Stimulated activated CD8-positive, alpha-beta memory T cell treated with anti-CD3 and anti-CD28 coated beads, Interleukin-15, amount 100 ng/mL, for 1 hour (primary cell): Measurements from ENCODE around the gene SRI.
"Not testable (repeated sequence)": the region's sequence is repeated elsewhere in the genome, so short reads cannot be mapped to it uniquely, and the experiment has no call there.

Experiments
- DNase-seq: peaks from one replicate; pipeline ENCODE4 v3.0.0-alpha.2; 2020; ENCODE audit warnings: low read depth

The SRI gene

GRCh38 chr7:88176190-88176589, 43.6 kb downstream of the SRI start:
- DNase-seq, result no peak

GRCh38 chr7:88172842-88173241, 47.0 kb downstream of the SRI start:
- DNase-seq, result no peak

DNA sequence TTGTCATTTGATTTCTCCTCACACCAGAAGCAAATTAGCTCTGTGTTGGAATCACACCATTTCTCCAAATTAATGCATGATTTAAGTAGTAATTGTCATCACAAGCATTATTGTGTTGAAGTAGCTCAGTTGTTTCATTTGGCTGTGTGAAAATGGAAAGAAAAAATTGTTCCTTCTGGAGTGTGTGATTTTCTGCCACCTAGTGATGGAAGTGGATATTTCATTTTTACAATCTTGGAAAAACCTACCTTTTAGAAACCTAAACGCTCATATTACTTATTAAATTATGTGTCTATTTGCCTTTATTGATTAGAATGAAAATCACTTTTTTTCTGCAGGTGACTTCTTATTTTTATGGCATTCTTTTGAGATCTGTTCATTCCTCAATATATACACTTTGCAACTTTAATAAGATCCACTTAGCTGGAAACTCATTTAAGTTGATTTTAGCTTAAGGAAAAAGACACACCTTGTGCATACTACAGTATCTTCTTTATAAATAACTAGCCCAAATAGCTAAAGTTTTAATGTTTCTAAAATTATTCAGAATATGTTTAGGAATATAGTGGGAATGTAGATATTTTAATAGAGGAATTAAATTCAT, 50.0 kb downstream of the SRI start:
- DNase-seq, result no peak

DNA sequence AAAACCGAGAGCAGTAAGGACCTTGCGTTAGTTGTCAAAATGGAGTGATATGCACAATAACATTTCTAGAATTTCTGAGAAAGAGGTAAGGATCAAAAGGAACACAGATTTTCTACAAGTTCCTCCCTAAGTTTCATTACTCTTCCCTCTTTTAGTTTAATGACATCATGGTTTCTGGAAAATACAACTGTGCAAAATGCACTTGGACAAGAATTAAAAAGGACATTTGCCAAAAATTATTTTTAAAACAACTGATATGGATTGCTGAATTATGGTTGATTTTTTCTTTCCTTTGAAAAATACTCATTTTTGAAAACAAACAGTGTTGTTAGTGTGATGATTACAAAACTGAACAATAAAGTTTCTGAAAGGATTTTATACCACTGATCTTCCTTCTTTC, 52.1 kb downstream of the SRI start:
- DNase-seq, result no peak

GRCh38 chr7:88167223-88167622, 52.6 kb downstream of the SRI start:
- DNase-seq, result no peak

DNA sequence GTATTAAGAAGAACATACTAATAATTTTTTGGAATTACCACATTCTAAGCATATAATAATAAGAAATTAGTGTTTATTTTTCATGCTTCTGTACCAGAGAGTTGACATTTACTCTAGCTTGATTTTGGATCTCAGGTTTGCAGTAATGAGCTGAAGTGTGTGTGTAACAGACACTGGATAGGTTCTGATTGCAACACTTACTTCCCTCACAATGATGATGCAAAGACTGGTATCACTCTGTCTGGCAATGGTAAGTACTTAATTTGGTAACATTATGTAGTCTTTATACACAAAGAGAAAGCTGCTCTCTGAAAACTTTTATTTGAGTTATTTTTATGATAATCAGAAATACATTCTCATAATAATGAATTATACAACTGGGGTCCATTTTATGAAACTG, 54.1 kb downstream of the SRI start:
- no peak for DNase-seq

DNA sequence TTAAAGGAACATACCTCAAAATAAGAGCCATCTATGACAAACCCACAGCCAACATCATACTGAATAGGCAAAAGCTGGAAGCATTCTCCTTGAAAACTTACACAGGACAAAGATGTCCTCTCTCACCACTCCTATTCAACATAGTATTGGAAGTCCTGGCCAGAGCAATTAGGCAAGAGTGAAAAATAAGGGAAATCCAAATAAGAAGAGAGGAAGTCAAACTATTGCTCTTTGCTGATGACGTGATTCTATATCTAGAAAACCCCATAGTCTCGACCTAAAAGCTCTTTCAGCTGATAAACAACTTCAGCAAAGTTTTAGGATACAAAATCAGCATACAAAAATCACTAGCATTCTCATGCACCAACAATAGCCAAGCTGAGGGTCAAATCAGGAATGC, 60.1 kb downstream of the SRI start:
- DNase-seq, result not testable (repeated sequence)

DNA sequence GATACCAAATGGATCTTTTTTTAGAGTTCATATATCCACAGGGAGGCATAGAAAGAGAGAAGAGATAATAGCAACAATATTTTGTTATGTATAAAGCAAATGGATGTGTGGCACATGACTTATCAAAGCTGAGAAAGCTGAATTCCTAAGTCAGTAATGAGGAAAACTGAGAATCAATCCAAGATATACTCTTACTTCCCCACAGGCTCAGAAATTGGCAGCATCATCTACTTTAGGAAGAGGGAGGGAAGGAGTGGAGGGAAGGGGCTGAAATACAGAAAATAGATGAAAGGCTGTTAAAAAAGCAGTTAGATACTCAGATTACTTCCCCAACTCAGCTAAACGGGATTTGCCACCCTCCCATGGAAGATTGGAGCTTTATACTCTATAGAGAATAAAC, 63.5 kb downstream of the SRI start:
- DNase-seq, result no peak

DNA sequence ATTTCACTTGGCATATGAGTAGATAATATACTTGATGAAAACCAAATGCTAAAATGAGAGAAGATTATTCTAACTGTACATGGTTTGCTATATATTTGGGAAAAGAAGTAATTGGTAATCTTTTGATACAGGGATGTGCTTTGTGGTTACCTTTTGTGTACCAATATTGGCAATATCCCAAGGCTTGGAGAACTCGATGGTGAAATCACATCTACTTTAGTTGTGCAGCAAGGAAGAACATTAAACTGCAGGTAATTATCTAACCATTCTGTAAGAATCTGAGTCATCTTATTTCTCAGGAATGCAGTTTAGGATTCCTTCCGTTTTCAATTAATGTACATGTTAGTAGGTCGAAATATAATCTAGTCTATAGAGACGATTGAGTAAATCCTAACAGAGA, 64.1 kb downstream of the SRI start:
- DNase-seq, result no peak
